OCI-LY1 (cell line): ENCODE data around the gene CEP120.

Experiments used
- H2AFZ ChIP-seq: fragments of 200-600 bp; sonication (generic), shearing (Covaris generic); 2 replicates; pipeline ENCODE4 v1.6.0; 2014; ENCODE audit warnings: antibody characterized with exemption, mild to moderate bottlenecking, low read length
- H3F3A ChIP-seq: fragments of 200-600 bp; sonication (generic), shearing (Covaris generic); 2 replicates; pipeline ENCODE4 v1.6.0; 2014; ENCODE audit warnings: mild to moderate bottlenecking, antibody characterized with exemption, low read length, moderate library complexity; ENCODE audit not compliant: insufficient read depth
- H3K27ac ChIP-seq: fragments of 200-600 bp; sonication (generic); 2 replicates; pipeline ENCODE4 v1.5.1; 2014; ENCODE audit warnings: low read length, mixed run types, mild to moderate bottlenecking, low read depth; ENCODE audit not compliant: poor library complexity, severe bottlenecking
- H3K27me3 ChIP-seq: fragments of 200-600 bp; sonication (generic); 2 replicates; pipeline ENCODE4 v1.6.0; 2014; ENCODE audit warnings: antibody characterized with exemption, mild to moderate bottlenecking, low read length, moderate library complexity; ENCODE audit not compliant: insufficient read depth
- H3K36me3 ChIP-seq: fragments of 200-600 bp; sonication (generic); 2 replicates; pipeline ENCODE4 v1.6.1; 2014; ENCODE audit warnings: mild to moderate bottlenecking, antibody characterized with exemption, low read length, moderate library complexity, mixed read lengths; ENCODE audit not compliant: insufficient read depth
- H3K4me1 ChIP-seq: fragments of 200-600 bp; sonication (generic); 2 replicates; pipeline ENCODE4 v1.5.1; 2014; ENCODE audit warnings: mild to moderate bottlenecking, low read length, moderate library complexity; ENCODE audit not compliant: insufficient read depth, severe bottlenecking
- H3K4me2 ChIP-seq: fragments of 200-600 bp; sonication (generic), shearing (Covaris generic); 2 replicates; pipeline ENCODE4 v1.6.1; 2014; ENCODE audit warnings: low read length
- H3K4me3 ChIP-seq: fragments of 200-600 bp; sonication (generic); 2 replicates; pipeline ENCODE4 v1.5.1; 2014; ENCODE audit warnings: low read length, low read depth, mild to moderate bottlenecking, mixed read lengths; ENCODE audit not compliant: poor library complexity, severe bottlenecking
- H3K79me2 ChIP-seq: fragments of 200-600 bp; shearing (Covaris generic); 2 replicates; pipeline ENCODE4 v1.6.1; 2016; ENCODE audit warnings: mixed run types, low read length, mixed read lengths; ENCODE audit not compliant: insufficient read depth
- H3K9ac ChIP-seq: fragments of 200-600 bp; sonication (generic), shearing (Covaris generic); 2 replicates; pipeline ENCODE4 v1.6.1; 2014; ENCODE audit warnings: mild to moderate bottlenecking, low read length, mixed read lengths
- H3K9me2 ChIP-seq: fragments of 200-600 bp; sonication (generic), shearing (Covaris generic); 2 replicates; pipeline ENCODE4 v1.6.1; 2014; ENCODE audit warnings: low read depth, mild to moderate bottlenecking, low read length, mixed read lengths
- H3K9me3 ChIP-seq: fragments of 200-600 bp; shearing (Covaris generic); 2 replicates; pipeline ENCODE4 v1.6.1; 2014; ENCODE audit warnings: low read length, mixed read lengths
- H4K20me1 ChIP-seq: fragments of 200-600 bp; sonication (generic), shearing (Covaris generic); 2 replicates; pipeline ENCODE4 v1.6.0; 2016; ENCODE audit warnings: mild to moderate bottlenecking, low read length; ENCODE audit not compliant: insufficient read depth
- CTCF ChIP-seq: fragments of 200-600 bp; sonication (generic), shearing (Covaris generic); IDR thresholded peaks from 2 replicates; pipeline ENCODE4 v1.5.1; 2017; ENCODE audit warnings: mild to moderate bottlenecking, antibody characterized with exemption, low read length, moderate library complexity, mixed read lengths
- EZH2 ChIP-seq: fragments of 200-600 bp; sonication (generic), shearing (Covaris generic); IDR thresholded peaks from 2 replicates; pipeline ENCODE4 v1.8.0; 2017; ENCODE audit warnings: borderline replicate concordance, mixed run types, mild to moderate bottlenecking, antibody characterized with exemption, low read length, moderate library complexity, mixed read lengths

The CEP120 gene

GRCh38 chr5:123364441-123365155 is 58.6 kb downstream of the CEP120 start:
- Histone ChIP-seq H2AFZ (no peak overlapping the region), H3K4me3 (no peak overlapping the region), H3K4me2 (no peak overlapping the region), H3K9me3 (no peaks in the 10 kb centered on the region), H3K4me1 (peaks cover 5% of the 10 kb centered on the region), H3K79me2 (no peaks in the 10 kb centered on the region), H3K9me2 (no peaks in the 10 kb centered on the region), H4K20me1 (no peaks in the 10 kb centered on the region), H3K27ac (no peak overlapping the region), H3K27me3 (no peaks in the 10 kb centered on the region), H3K9ac (no peak overlapping the region), H3F3A (no peaks in the 10 kb centered on the region), H3K36me3 (peaks cover 49% of the 10 kb centered on the region; the same call in 1 of the 2 replicates)
- no peak for TF ChIP-seq EZH2
- TF ChIP-seq CTCF, result no peak

DNA sequence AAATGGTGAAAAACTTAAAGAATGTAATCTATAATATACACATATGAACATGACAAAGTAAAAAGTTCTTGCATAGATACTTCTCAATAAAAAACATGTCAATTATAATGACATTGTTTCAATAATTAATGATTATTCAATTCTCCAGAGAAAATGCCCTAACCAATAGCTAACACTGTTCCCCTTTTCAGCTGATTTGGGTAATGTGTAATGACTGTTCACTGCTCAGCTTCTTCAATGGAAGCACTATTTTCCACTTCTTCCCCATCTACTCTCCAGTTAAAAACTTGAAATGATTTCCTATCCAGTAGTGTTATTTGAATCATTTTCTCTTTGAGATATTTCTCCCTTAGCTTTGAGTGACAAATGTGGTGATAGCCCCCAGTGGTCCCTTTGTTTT is 62.3 kb downstream of the CEP120 start:
- Histone ChIP-seq H3K27ac (no peak overlapping the region), H3K4me3 (no peak overlapping the region), H3F3A (no peaks in the 10 kb centered on the region), H3K27me3 (no peaks in the 10 kb centered on the region), H3K79me2 (no peaks in the 10 kb centered on the region), H3K4me2 (no peak overlapping the region), H3K9ac (no peak overlapping the region), H3K36me3 (peaks cover 64% of the 10 kb centered on the region), H2AFZ (no peak overlapping the region), H3K9me3 (no peaks in the 10 kb centered on the region), H4K20me1 (no peaks in the 10 kb centered on the region), H3K9me2 (no peaks in the 10 kb centered on the region), H3K4me1 (peaks cover 11% of the 10 kb centered on the region)
- no peak for TF ChIP-seq EZH2
- TF ChIP-seq CTCF, result no peak

DNA sequence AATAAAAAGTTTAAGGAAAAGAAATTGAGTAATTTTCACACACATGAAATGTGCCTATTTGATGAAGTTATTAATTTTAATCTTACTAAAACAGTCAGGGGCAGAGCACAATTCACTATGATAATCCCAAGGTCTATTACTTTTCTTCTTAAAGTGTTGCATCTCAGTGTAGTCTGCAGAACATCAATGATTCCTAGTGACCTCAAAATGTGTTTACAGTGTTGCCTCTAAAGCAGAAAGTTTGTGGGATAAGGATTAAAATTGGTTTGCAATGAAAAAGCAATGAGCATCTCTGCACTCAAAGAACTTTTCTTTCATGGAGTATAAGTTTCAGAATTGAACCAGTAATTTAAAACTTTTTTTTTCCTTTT is 63.0 kb downstream of the CEP120 start:
- Histone ChIP-seq H3K36me3 (peaks cover 64% of the 10 kb centered on the region), H3K79me2 (no peaks in the 10 kb centered on the region)

More for the DNA sequence above, 63.0 kb downstream of the CEP120 start:
- no peak overlapping the region for H3K27ac ChIP-seq
- H3K9me3 ChIP-seq, result no peaks in the 10 kb centered on the region
- no peak overlapping the region for H3K9ac ChIP-seq
- no peaks in the 10 kb centered on the region for H4K20me1 ChIP-seq
- no peaks in the 10 kb centered on the region for H3F3A ChIP-seq
- H3K4me1 ChIP-seq, result peaks cover 11% of the 10 kb centered on the region
- no peak overlapping the region for H3K4me2 ChIP-seq
- TF ChIP-seq EZH2 (no peak), CTCF (no peak)
- H2AFZ ChIP-seq, result no peak overlapping the region
- no peaks in the 10 kb centered on the region for H3K27me3 ChIP-seq
- no peak overlapping the region for H3K4me3 ChIP-seq
- H3K9me2 ChIP-seq, result no peaks in the 10 kb centered on the region
